ENCODE measurements around the gene BOLA3. TPM values are rescaled to one million over a fixed set of nuclear protein-coding genes. Genes with fewer than 3 reads are reported as not detected.

Gene BOLA3
- total and polyA plus RNA-seq, 11 donors = 52.2 to 242 (median 65.3) TPM

DNA sequence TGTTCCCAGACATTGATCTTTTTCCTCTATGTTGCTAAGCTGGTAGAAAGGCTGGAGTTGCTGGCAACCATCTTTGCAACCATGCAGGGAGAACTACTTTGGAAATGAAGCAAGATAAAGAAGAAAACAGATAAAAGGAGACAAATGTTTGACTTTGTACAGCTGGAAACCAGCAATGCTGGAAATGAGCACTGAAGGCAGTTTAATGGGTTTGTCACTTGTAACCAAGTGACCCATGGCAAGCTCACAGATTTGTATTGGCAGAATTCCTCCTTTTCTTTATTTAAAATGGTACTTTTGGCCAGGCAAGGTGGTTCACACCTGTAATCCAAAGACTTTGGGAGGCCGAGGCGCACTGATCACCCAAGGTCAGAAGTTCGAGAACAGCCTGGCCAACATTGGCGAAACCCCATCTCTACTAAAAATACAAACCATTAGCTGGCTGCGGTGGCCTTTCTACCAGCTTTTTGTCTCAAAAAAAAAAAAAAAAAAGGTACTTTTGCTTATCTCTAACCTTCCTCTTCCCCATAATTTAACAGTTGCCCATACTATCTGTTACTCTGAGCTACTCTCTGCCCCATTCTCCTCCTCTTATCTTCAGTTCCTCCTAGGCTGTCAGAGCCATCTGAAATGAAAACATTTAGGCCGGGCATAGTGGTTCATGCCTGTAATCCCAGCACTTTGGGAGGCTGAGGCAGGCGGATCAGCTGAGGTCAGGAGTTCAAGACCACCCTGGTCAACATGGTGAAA is 2.0 kb upstream of the BOLA3 start:
- Histone ChIP-seq H3K4me3 (no peak overlapping the region), H3K27ac (no peak overlapping the region), H3K36me3 (peaks cover 0 to 47% (median 32%) of the 10 kb centered on the region in 9 donors), H3K4me1 (peaks cover 3 to 25% (median 16%) of the 10 kb centered on the region in 12 donors), H3K27me3 (no peaks in the 10 kb centered on the region), H3K9me3 (no peaks in the 10 kb centered on the region)
- intact Hi-C loops (cut with DNase I) = loop anchor here in 6 of 10 donors (1.0 to 10.0 kb wide), 5 partner anchors 29 to 325 kb away; partner anchors contain the start of genes DGUOK (in 4 of the 6), STAMBP (in 3 of the 6) and MOB1A (in 1 of the 6)
- no peak for DNase-seq
- TF ChIP-seq POLR2A (IDR thresholded peaks at IDR 0.05) (no peak), CTCF (IDR thresholded peaks at IDR 0.05) (no peak)
- 94 to 97% (median 95%) methylated on average over 7 of the region's 7 CpGs for WGBS, 4 donors
- no peak for ATAC-seq

DNA sequence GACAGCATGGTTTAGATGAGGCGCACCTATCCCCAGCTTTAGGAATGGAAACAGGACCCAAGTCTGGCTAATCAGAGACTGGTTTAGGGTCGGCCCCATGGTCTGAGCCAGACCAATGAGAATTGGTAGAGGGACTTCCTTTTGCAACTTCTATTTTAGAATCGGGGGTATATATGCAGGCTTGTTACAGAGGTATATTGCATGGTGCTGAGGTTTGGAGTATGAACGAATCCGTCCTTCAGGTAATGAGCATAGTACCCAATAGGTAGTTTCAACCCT is 1.5 kb upstream of the BOLA3 start:
- ATAC-seq (no peak), DNase-seq (no peak)
- WGBS, 4 donors = 87 to 93% (median 91%) methylated on average over 5 of the region's 5 CpGs
- intact Hi-C loops (cut with DNase I) = loop anchor here in 5 of 10 donors (2.0 to 10.0 kb wide), 4 partner anchors 30 to 324 kb away; partner anchors contain the start of genes DGUOK (in 4 of the 5), STAMBP (in 2 of the 5) and MOB1A (in 1 of the 5)
- Histone ChIP-seq H3K4me3 (no peak overlapping the region), H3K4me1 (peaks cover 3 to 25% (median 16%) of the 10 kb centered on the region in 12 donors), H3K27me3 (no peaks in the 10 kb centered on the region), H3K9me3 (no peaks in the 10 kb centered on the region), H3K36me3 (peaks cover 0 to 47% (median 32%) of the 10 kb centered on the region in 9 donors), H3K27ac (no peak overlapping the region)
- TF ChIP-seq CTCF (IDR thresholded peaks at IDR 0.05) (no peak), POLR2A (IDR thresholded peaks at IDR 0.05) (no peak)

DNA sequence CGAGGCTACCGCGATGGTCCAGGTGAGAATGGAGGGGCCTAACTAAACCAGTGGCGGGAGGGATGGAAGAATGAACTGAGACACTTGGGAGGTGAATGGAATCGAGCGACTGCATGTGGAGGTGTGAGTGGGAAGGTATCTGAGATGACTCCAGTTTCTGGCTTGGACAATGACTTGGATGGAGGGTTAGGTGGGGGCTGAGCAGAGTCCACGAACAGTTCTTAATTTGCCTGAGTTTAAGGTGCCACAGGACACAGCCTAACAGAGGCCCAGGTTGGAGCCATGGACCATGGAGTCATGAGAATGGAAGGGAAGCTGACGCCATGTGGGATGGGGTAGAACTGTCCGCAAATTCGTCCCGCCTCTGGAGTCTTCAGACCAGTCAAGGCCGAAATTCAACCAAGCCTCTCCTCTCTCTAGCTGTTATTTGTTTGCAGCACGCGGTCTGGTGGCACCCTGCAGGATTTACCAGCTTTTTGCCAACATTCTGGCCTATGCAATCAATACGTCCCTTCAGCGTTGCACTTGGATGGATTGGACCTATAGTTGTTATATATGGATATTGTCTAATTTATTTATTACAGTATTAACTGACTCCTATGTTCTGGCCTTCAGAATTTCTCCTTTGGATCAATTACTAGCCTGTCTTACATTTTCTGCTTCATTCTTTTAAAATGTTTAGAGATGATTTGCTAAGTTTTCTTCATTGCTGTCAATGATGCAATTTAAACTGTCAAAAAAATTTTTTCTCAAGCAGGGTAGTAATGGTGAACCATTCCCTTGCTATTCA is 940 bp upstream of the BOLA3 start:
- Histone ChIP-seq H3K9me3 (no peaks in the 10 kb centered on the region), H3K27me3 (no peaks in the 10 kb centered on the region), H3K4me3 (peak overlapping the region; percentile 66 to 99 (median 88)), H3K36me3 (peaks cover 0 to 44% (median 31%) of the 10 kb centered on the region in 9 donors), H3K4me1 (peaks cover 3 to 25% (median 16%) of the 10 kb centered on the region in 12 donors), H3K27ac (peak overlapping the region in 11 of 12 donors; percentile 56 to 81 (median 73))
- TF ChIP-seq CTCF (IDR thresholded peaks at IDR 0.05) = no peak
- no peak for TF ChIP-seq POLR2A (IDR thresholded peaks at IDR 0.05)
- ATAC-seq = peak in 1 of 4 donors; percentile 1
- no peak for DNase-seq
- WGBS, 4 donors = 55 to 64% (median 60%) methylated on average over 16 of the region's 16 CpGs
- intact Hi-C loops (cut with DNase I) = loop anchor here in 5 of 10 donors (2.0 to 10.0 kb wide), 4 partner anchors 30 to 324 kb away; partner anchors contain the start of genes DGUOK (in 4 of the 5), STAMBP (in 2 of the 5) and MOB1A (in 1 of the 5)
